ENCODE results near the gene SERINC2. TPM values are rescaled to one million over a fixed set of nuclear protein-coding genes. Genes with fewer than 3 reads are reported as not detected.

The SERINC2 gene
- total RNA-seq, 1 donor from 2014 or later: 21.4 TPM

DNA sequence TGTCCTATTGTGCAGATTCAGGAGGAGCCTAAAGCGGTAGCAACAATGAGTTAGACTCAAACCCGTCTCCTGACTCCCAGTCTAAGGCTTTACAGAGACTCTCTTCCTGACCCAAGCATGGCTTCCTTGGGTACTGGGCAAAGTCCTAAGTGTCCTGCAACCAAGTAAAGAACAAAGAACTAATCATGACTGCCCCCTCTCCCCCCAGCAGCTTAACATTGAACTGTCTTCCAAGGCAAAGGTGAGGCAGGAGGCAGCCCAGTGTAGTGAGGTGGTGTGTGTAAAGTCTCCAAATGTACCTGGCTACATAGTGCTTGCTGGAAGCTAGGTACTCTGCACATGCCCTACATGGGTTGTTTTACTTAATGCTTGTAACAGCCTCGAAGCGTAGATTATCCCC, 42.4 kb upstream of the SERINC2 start:
- Mint-ChIP-seq H3K4me3 (peak overlapping the region; percentile 22), H3K4me1 (peaks cover 42% of the 10 kb centered on the region), H3K9me3 (no peaks in the 10 kb centered on the region), H3K36me3 (ENCODE audit: low read depth) (peaks cover 6% of the 10 kb centered on the region), H3K27ac (ENCODE audit: unreplicated experiment) (no peak overlapping the region), H3K27me3 (ENCODE audit: low read depth) (peaks cover 2% of the 10 kb centered on the region)
- DNase-seq (ENCODE audit: low read depth, low spot score): no peak
- TF ChIP-seq, protein P1, sequence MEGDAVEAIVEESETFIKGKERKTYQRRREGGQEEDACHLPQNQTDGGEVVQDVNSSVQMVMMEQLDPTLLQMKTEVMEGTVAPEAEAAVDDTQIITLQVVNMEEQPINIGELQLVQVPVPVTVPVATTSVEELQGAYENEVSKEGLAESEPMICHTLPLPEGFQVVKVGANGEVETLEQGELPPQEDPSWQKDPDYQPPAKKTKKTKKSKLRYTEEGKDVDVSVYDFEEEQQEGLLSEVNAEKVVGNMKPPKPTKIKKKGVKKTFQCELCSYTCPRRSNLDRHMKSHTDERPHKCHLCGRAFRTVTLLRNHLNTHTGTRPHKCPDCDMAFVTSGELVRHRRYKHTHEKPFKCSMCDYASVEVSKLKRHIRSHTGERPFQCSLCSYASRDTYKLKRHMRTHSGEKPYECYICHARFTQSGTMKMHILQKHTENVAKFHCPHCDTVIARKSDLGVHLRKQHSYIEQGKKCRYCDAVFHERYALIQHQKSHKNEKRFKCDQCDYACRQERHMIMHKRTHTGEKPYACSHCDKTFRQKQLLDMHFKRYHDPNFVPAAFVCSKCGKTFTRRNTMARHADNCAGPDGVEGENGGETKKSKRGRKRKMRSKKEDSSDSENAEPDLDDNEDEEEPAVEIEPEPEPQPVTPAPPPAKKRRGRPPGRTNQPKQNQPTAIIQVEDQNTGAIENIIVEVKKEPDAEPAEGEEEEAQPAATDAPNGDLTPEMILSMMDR (conservative IDR thresholded peaks at IDR 0.05): no peak

DNA sequence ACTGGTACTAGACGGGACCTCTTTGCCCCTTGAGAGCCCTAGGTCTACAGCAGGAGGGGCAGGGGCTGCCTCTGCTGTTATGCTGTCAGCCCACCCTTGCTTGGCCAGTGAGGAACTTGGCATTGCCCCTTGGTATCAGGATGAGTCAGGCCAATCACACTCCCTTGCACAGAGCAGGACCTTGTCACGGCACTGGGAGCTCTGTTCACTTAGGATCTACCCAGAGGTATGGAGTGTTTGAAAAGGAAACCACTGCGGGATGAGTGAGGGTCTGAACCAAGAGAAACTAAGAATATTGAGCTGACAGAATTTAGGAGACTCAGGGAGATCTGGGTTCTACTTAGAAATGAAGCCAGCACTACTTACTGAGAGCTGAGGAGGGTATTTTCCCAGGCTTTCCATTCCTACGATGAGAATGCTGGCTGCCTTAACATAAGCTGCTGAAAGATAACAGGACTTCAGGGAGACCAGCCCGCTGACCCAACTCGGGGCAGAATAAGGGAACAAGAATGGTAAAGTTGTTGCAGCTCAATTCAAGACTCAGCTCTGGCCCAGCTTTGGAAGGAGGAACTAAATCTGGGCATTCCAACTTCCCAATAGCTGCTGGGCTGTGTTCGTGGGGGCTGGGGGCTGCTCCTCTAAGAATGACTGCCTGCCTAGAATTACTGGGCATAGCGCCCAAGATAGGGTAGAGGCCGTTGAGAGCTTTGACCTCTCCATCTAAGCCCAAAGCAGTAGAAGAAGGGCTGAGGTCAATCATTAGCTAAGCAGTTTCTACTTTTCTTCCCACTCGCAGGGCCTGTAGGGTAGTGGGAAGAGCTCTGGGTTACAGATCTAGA, 41.7 kb upstream of the SERINC2 start:
- peaks cover 47% of the 10 kb centered on the region for H3K4me1 Mint-ChIP-seq
- no peaks in the 10 kb centered on the region for H3K9me3 Mint-ChIP-seq
- H3K4me3 Mint-ChIP-seq: peak overlapping the region; percentile 4
- no peak for DNase-seq (ENCODE audit: low read depth, low spot score)
- H3K27me3 Mint-ChIP-seq (ENCODE audit: low read depth): peaks cover 2% of the 10 kb centered on the region
- TF ChIP-seq, protein P1 (conservative IDR thresholded peaks at IDR 0.05): no peak
- H3K27ac Mint-ChIP-seq (ENCODE audit: unreplicated experiment): peak overlapping the region; percentile 57
- H3K36me3 Mint-ChIP-seq (ENCODE audit: low read depth): peaks cover 4% of the 10 kb centered on the region

DNA sequence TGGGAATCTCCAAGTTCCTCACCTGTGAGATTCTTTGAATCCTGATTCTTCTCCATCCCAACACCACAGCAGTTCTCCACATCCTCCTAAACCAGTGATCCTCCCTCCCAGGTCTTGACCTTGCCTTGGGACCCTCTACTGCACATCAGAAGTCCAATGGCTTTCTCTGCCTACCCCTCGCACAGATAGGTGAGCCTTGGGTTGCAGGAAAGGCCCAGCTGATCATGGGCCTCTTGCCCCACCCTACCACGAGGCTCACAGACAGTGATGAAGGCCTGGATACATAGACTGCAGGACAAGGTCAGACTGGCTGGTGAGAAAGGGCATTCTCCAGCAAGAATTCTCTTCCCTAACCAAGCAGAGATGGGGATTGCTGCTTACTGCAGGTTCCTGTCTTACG, 41.0 kb upstream of the SERINC2 start:
- DNase-seq (ENCODE audit: low read depth, low spot score): no peak
- H3K27me3 Mint-ChIP-seq (ENCODE audit: low read depth): peaks cover 2% of the 10 kb centered on the region
- H3K9me3 Mint-ChIP-seq: no peaks in the 10 kb centered on the region
- no peak overlapping the region for H3K27ac Mint-ChIP-seq (ENCODE audit: unreplicated experiment)
- H3K4me3 Mint-ChIP-seq: peak overlapping the region; percentile 68
- TF ChIP-seq, protein P1 (conservative IDR thresholded peaks at IDR 0.05): no peak
- peaks cover 53% of the 10 kb centered on the region for H3K4me1 Mint-ChIP-seq
- peaks cover 4% of the 10 kb centered on the region for H3K36me3 Mint-ChIP-seq (ENCODE audit: low read depth)

DNA sequence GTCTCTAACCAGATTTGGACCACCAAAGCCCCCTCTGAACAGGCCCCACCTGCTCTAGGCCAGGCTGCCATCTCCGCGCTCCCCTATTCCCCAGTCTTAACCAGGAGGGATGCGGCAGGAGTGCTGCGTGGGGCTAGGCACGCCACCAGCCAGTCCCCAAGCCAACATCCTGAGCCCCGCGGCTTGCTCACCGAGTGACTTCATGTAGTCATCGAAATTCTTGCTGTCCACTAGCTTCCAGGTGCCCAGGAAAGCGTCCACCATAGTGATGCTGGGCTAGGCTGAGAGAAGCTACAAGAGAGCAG, 40.3 kb upstream of the SERINC2 start:
- H3K36me3 Mint-ChIP-seq (ENCODE audit: low read depth): peaks cover 4% of the 10 kb centered on the region
- no peak for DNase-seq (ENCODE audit: low read depth, low spot score)
- H3K4me1 Mint-ChIP-seq: peaks cover 59% of the 10 kb centered on the region
- TF ChIP-seq, protein P1 (conservative IDR thresholded peaks at IDR 0.05): no peak
- H3K4me3 Mint-ChIP-seq: peak overlapping the region; percentile 68
- H3K9me3 Mint-ChIP-seq: no peaks in the 10 kb centered on the region
- H3K27ac Mint-ChIP-seq (ENCODE audit: unreplicated experiment): peak overlapping the region; percentile 46
- H3K27me3 Mint-ChIP-seq (ENCODE audit: low read depth): peaks cover 2% of the 10 kb centered on the region

DNA sequence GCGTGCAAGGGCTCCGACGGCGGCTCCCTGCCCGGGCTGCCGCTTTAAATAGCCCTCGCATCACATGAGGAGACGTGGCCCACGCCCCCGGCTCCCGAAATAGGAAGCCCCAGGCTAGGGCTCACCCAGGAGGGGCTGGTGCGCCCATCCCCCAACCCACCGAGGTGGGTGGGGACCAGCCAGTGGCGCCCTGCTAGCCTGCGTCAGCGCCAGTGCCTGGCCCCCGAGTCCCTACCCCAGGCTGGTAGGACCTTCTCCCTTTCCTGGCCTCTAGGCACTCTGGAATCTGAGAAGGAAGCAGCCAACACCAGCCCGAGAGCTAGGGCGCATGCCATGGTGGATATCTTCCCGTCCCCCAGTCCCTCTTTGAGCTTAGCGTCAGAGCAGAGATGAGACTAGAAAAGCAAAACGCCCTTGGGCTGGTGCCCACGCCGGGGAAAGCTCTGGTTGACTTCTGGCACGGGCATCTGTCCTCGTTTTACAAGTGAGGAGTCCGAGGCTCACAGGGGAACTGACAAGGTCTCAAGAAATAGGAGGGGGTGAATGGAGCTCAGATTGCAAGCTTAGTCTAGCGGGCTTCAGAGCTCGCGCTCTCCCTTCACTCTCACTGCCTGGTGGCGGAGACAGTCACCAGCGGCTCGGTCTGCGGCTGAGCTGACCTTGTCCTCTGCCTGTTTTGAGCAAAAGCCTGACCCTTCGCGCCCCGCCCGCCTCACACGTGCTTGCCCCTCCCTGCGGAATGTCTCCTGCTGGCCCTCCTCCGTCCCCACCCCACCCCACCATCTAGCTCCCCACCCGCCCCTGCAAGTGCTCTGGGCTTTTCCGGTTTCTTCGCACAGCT, 39.7 kb upstream of the SERINC2 start, which contains the start of gene FABP3:
FABP3 (minus strand) TSS at position 21 of the 841 bp plus-strand sequence. CDS start 62 bp downstream, outside the sequence.
- Mint-ChIP-seq H3K27me3 (ENCODE audit: low read depth) (peaks cover 2% of the 10 kb centered on the region), H3K9me3 (no peaks in the 10 kb centered on the region), H3K36me3 (ENCODE audit: low read depth) (peaks cover 4% of the 10 kb centered on the region), H3K27ac (ENCODE audit: unreplicated experiment) (peak within 1 kb of the TSS; percentile 97), H3K4me1 (peaks cover 65% of the 10 kb centered on the region), H3K4me3 (peak within 1 kb of the TSS; percentile 89)
- DNase-seq (ENCODE audit: low read depth, low spot score): peak; percentile 74
- TF ChIP-seq, protein P1 (conservative IDR thresholded peaks at IDR 0.05): no peak

Data from neural crest cell (in vitro differentiated cells).